ENCODE measurements around the gene YWHAG. TPM values are rescaled to one million over a fixed set of nuclear protein-coding genes. Genes with fewer than 3 reads are reported as not detected.
A peak's percentile ranks its signal among the peaks of the same experiment; 100 is the strongest.

YWHAG gene
- total and polyA plus RNA-seq, 2 experiments from 2014 or later, result 82.2 to 179 TPM

GRCh38 chr7:76356115-76356514 is 2.7 kb downstream of the YWHAG start:
- Histone ChIP-seq H3K9me2 (ENCODE audit: insufficient read depth) (no peaks in the 10 kb centered on the region), H3K4me2 (peak overlapping the region; percentile 82), H3K79me2 (replicated peaks; ENCODE audit: insufficient read depth) (peaks cover 76% of the 10 kb centered on the region), H3F3A (replicated peaks; ENCODE audit: low read depth) (peaks cover 9% of the 10 kb centered on the region; the same call in 1 of the 2 replicates), H3K4me1 (ENCODE audit: insufficient read depth) (peaks cover 44% of the 10 kb centered on the region), H2AFZ (no peak overlapping the region), H3K4me3 (peak overlapping the region; percentile 99), H3K36me3 (ENCODE audit: insufficient read depth) (peaks cover 22% of the 10 kb centered on the region), H3K27ac (ENCODE audit: low read depth) (no peak overlapping the region), H3K27me3 (ENCODE audit: insufficient read depth) (no peaks in the 10 kb centered on the region), H4K20me1 (replicated peaks; ENCODE audit: insufficient read depth) (peaks cover 68% of the 10 kb centered on the region)
- DNase-seq (ENCODE audit: low spot score) (no peak), ATAC-seq (no peak)
- Mint-ChIP-seq H3K4me3 (peak overlapping the region; percentile 94), H3K27me3 (ENCODE audit: insufficient read depth, low read depth, poor library complexity) (peaks cover 12% of the 10 kb centered on the region), H3K9me3 (peaks cover 6% of the 10 kb centered on the region; the same call in 2 of the 3 replicates), H3K27ac (no peak overlapping the region), H3K36me3 (ENCODE audit: low read depth) (peaks cover 69% of the 10 kb centered on the region), H3K4me1 (peaks cover 45% of the 10 kb centered on the region)
- TF ChIP-seq, protein P1, sequence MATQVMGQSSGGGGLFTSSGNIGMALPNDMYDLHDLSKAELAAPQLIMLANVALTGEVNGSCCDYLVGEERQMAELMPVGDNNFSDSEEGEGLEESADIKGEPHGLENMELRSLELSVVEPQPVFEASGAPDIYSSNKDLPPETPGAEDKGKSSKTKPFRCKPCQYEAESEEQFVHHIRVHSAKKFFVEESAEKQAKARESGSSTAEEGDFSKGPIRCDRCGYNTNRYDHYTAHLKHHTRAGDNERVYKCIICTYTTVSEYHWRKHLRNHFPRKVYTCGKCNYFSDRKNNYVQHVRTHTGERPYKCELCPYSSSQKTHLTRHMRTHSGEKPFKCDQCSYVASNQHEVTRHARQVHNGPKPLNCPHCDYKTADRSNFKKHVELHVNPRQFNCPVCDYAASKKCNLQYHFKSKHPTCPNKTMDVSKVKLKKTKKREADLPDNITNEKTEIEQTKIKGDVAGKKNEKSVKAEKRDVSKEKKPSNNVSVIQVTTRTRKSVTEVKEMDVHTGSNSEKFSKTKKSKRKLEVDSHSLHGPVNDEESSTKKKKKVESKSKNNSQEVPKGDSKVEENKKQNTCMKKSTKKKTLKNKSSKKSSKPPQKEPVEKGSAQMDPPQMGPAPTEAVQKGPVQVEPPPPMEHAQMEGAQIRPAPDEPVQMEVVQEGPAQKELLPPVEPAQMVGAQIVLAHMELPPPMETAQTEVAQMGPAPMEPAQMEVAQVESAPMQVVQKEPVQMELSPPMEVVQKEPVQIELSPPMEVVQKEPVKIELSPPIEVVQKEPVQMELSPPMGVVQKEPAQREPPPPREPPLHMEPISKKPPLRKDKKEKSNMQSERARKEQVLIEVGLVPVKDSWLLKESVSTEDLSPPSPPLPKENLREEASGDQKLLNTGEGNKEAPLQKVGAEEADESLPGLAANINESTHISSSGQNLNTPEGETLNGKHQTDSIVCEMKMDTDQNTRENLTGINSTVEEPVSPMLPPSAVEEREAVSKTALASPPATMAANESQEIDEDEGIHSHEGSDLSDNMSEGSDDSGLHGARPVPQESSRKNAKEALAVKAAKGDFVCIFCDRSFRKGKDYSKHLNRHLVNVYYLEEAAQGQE (IDR thresholded peaks at IDR 0.05; ENCODE audit: unreplicated experiment), result no peak
- no peak for TF ChIP-seq EZH2phosphoT487 (IDR thresholded peaks at IDR 0.05; ENCODE audit: unreplicated experiment)
- no peak for TF ChIP-seq STAT1 (IDR thresholded peaks at IDR 0.05; ENCODE audit: unreplicated experiment)
- no peak for TF ChIP-seq JUNB (IDR thresholded peaks at IDR 0.05; ENCODE audit: unreplicated experiment)
- no peak for TF ChIP-seq EZH2 (IDR thresholded peaks at IDR 0.05; ENCODE audit: low read depth, unreplicated experiment)
- no peak for TF ChIP-seq ZNF331 (CRISPR knock-in tag; IDR thresholded peaks at IDR 0.05; ENCODE audit: low read depth)
- no peak for TF ChIP-seq ZNF114 (CRISPR knock-in tag; IDR thresholded peaks at IDR 0.05)
- no peak for TF ChIP-seq ETS1 (IDR thresholded peaks at IDR 0.05)
- TF ChIP-seq CREB1 (CRISPR knock-in tag; IDR thresholded peaks at IDR 0.05; ENCODE audit: low read depth), result no peak
- TF ChIP-seq CTCF (conservative IDR thresholded peaks at IDR 0.05; ENCODE audit: low read depth in 2 of 2), result no peak
- no peak for TF ChIP-seq NANOG (IDR thresholded peaks at IDR 0.05; ENCODE audit: borderline replicate concordance)
- no peak for TF ChIP-seq POLR2AphosphoS5 (IDR thresholded peaks at IDR 0.05; ENCODE audit: low read depth)
- no peak for TF ChIP-seq ZNF462 (CRISPR knock-in tag; IDR thresholded peaks at IDR 0.05)
